GM10266 (cell line): Measurements from ENCODE around the gene SYTL2.

Source experiments
- DNase-seq: peaks from one replicate; pipeline ENCODE4 v3.0.0; 2012; ENCODE audit errors: extremely low spot score
- TF ChIP-seq, protein P1 (sequence below): IDR thresholded peaks from 2 replicates; pipeline ENCODE4 v1.5.1; 2012; ENCODE audit warnings: mild to moderate bottlenecking, low read depth; ENCODE audit not compliant: control insufficient read depth, insufficient read depth; ENCODE audit errors: missing control alignments

The SYTL2 gene

DNA sequence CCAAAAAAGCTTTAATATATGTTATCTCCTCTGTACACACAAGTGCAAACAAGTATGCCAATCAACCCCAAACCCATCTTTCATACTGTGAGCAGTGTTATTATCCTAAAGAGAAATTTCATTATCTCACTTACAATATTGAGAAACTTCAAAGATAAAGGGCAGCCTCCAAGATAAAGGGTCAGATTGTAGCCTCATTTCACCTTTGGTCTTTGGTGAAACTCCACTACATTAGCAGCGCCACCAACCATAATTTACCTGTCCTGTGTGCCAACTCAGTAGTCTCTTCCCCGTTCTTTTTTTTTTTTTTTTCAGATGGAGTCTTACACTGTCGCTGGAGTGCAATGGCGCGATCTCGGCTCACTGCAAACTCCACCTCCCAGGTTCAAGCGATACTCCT is 9.4 kb downstream of the SYTL2 start:
- no peak for DNase-seq
- TF ChIP-seq, protein P1, sequence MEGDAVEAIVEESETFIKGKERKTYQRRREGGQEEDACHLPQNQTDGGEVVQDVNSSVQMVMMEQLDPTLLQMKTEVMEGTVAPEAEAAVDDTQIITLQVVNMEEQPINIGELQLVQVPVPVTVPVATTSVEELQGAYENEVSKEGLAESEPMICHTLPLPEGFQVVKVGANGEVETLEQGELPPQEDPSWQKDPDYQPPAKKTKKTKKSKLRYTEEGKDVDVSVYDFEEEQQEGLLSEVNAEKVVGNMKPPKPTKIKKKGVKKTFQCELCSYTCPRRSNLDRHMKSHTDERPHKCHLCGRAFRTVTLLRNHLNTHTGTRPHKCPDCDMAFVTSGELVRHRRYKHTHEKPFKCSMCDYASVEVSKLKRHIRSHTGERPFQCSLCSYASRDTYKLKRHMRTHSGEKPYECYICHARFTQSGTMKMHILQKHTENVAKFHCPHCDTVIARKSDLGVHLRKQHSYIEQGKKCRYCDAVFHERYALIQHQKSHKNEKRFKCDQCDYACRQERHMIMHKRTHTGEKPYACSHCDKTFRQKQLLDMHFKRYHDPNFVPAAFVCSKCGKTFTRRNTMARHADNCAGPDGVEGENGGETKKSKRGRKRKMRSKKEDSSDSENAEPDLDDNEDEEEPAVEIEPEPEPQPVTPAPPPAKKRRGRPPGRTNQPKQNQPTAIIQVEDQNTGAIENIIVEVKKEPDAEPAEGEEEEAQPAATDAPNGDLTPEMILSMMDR, result no peak

DNA sequence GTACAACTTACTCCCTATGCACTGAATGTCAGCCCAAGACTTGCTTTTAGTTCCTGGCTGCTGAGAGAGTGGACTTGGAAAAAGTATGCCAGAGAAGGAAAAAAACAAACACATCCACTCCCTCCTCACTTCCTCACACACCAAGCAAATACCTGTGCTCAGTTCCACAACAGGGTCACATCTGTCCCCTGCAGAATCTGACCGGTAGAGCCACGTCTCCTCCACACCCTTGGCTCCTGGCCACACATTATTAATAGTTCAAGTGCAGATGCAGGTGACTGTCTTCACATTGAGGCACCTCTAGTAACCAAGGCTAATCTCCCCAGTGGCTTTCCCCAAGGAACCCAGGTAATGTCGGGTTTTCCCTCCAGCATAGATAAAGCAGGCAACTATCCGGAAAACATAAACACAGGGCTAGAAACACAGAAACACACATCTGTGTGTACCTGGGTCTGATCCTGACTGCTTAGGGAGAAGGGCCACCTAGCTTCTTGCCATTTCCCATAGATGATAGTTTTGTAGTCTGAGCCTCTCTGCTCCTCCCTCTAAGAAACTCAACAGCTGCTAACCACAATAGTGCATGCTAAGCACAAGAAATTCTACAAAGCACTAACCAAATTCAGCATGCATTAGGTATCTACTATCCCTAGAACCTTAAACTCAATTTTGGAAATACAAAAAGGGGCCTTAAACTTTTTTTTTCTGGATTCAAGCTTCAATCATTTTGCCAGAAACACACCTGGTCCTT is 10.2 kb downstream of the SYTL2 start:
- TF ChIP-seq, protein P1, result no peak
- DNase-seq, result no peak

DNA sequence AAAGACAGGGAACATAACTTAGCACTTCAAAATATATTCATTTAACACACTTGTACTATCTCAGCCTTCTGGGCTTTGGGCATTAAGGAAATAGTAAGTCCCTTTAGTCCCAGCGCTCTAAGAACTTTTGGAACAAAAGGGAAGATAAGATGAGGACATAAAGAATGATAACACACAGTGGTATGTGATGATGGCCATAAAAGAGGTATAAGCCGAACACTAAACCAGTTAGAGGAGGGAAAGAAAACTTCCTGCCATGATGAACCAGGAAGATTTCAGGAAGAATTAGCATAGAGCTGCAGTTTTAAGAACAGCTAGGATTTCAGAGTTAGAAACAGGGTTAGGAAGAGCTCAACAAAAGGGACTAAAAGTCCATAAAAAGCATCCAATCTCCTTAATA is 11.8 kb downstream of the SYTL2 start:
- no peak for DNase-seq
- TF ChIP-seq, protein P1, result no peak

DNA sequence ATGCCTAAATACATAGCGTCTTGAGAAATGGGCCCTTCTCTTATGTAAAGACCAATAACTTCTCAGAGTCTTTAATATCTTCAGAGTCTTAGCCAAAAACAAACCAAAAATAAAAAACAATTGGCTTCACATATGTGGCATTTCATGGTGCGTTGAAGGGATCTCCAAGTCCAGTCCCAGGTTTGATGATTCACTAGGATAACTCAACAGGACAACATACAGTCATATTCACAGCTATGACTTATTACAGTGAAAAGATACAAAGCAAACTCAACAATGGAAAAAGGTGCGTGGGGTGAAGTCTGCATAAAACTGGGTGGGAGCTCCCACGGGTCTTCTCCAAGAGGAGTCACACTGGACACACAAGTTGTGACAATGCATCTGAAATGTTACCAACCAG is 12.6 kb downstream of the SYTL2 start:
- TF ChIP-seq, protein P1, result no peak
- DNase-seq, result no peak

DNA sequence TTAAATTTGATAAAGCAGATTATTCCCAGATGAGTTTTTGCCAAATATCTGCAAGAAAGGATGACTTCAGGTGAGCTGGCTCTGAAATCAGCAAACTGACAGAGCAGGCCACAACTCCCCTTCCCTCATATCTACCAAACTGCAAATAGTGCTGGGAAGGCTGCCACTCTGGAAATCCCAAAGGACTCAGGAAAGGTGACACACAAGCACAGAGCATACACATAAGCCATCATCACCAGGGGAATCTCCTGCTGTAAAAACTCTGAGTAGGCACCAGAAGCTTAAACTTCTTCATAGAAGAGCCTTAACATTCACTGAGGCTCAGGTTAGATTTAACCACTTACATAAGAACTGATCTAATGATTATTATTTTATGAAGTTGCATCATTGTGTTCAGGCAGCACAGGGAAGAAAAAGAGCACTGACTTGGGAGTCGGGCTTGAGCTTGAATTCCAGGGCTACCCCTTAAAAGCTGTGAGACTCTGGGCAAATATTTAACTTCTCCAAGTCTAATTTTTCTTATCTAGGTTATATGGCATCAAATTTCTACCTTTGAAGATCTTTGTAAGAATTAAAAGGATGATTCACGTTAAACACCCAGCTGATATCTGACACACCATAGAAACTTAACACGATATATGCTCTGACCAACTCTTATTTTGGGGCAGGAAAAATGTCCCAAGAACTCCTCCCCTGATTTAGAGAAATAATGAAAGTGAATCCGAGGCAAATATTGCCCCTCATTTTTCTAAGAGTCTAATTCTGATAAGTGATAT is 15.0 kb downstream of the SYTL2 start:
- DNase-seq, result no peak
- TF ChIP-seq, protein P1, result no peak

DNA sequence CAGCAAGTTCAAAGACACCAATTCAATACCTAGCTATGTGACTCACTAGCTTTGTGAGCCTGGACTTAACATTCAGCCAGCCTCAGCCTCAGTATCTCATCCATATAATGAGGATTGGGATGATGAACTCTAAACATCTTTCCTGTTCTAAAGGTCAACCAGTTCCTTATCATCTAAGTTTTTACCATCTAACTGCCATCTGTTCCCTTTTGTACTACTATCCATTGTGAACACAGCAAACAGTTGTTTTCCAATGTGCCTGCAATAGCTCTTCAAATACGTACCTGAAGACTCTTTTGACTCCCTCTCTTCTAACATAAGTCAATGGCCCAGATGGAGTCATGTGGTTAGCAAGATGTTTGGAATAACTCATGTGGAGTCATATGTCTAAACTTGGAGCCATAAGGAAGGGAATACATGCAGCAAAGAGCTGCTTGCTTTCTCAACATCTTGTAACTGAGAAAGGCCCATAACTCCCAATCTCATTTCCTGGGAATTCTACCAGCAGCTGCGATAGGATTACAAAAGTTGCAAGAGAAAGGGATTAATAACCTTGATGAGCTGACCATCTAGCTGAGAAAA is 19.4 kb downstream of the SYTL2 start:
- TF ChIP-seq, protein P1, result no peak
- no peak for DNase-seq
